ENCODE data around the gene AFF3.
"Not testable (repeated sequence)": the region's sequence is repeated elsewhere in the genome, so short reads cannot be mapped to it uniquely, and the experiment has no call there.

Gene AFF3

GRCh38 chr2:99960291-99960690 is 182.1 kb downstream of the AFF3 start:
- no peak for DNase-seq (ENCODE audit: low read depth)

GRCh38 chr2:99959261-99960014 is 183.0 kb downstream of the AFF3 start:
- no peak for DNase-seq (ENCODE audit: low read depth)

GRCh38 chr2:99957332-99958133 is 184.9 kb downstream of the AFF3 start:
- DNase-seq (ENCODE audit: low read depth) = no peak

- no peak for DNase-seq (ENCODE audit: low read depth)
Measured at GRCh38 chr2:99956232-99957030, 186.0 kb downstream of the AFF3 start.

- DNase-seq (ENCODE audit: low read depth) = no peak
Measured at GRCh38 chr2:99953750-99954149, 188.6 kb downstream of the AFF3 start.

- DNase-seq (ENCODE audit: low read depth) = no peak
Measured at GRCh38 chr2:99949963-99950362, 192.4 kb downstream of the AFF3 start.

- no peak for DNase-seq (ENCODE audit: low read depth)
Measured at GRCh38 chr2:99949530-99949929, 192.9 kb downstream of the AFF3 start.

- DNase-seq (ENCODE audit: low read depth) = no peak
Measured at GRCh38 chr2:99948010-99948409, 194.4 kb downstream of the AFF3 start.

GRCh38 chr2:99947366-99947765 is 195.0 kb downstream of the AFF3 start:
- not testable (repeated sequence) for DNase-seq (ENCODE audit: low read depth)

- no peak for DNase-seq (ENCODE audit: low read depth)
Measured at GRCh38 chr2:99944019-99944418, 198.4 kb downstream of the AFF3 start.

- DNase-seq (ENCODE audit: low read depth) = no peak
Measured at GRCh38 chr2:99942561-99943347, 199.6 kb downstream of the AFF3 start.

- DNase-seq (ENCODE audit: low read depth) = no peak
Measured at GRCh38 chr2:99940963-99941362, 201.4 kb downstream of the AFF3 start.

- DNase-seq (ENCODE audit: low read depth) = no peak
Measured at GRCh38 chr2:99939135-99939534, 203.3 kb downstream of the AFF3 start.

- DNase-seq (ENCODE audit: low read depth) = no peak
Measured at GRCh38 chr2:99938250-99938649, 204.1 kb downstream of the AFF3 start.

GRCh38 chr2:99936065-99936464 is 206.3 kb downstream of the AFF3 start:
- no peak for DNase-seq (ENCODE audit: low read depth)

GRCh38 chr2:99935662-99936061 is 206.7 kb downstream of the AFF3 start:
- no peak for DNase-seq (ENCODE audit: low read depth)

GRCh38 chr2:99933894-99934650 is 208.3 kb downstream of the AFF3 start:
- no peak for DNase-seq (ENCODE audit: low read depth)

- not testable (repeated sequence) for DNase-seq (ENCODE audit: low read depth)
Measured at GRCh38 chr2:99933491-99933890, 208.9 kb downstream of the AFF3 start.

- no peak for DNase-seq (ENCODE audit: low read depth)
Measured at GRCh38 chr2:99928470-99929053, 213.8 kb downstream of the AFF3 start.

- not testable (repeated sequence) for DNase-seq (ENCODE audit: low read depth)
Measured at GRCh38 chr2:99927690-99928207, 214.6 kb downstream of the AFF3 start.

All from HS-27A (cell line).